OCI-LY3 (cell line): ENCODE results near the gene STX18.

Experiments
- H2AFZ ChIP-seq: fragments of 200-600, 300-600 bp; shearing (Covaris generic); 2 replicates; pipeline ENCODE4 v1.6.0; 2014; ENCODE audit warnings: antibody characterized with exemption, low read depth, low read length
- H3K27ac ChIP-seq: fragments of 200-600, 300-600 bp; sonication (generic); 2 replicates; pipeline ENCODE4 v1.5.1; 2014; ENCODE audit warnings: mild to moderate bottlenecking, low read length, moderate library complexity, mixed read lengths
- H3K27me3 ChIP-seq: fragments of 200-600, 300-600 bp; sonication (generic); 2 replicates; pipeline ENCODE4 v1.6.1; 2014; ENCODE audit warnings: low read depth, low read length, mixed read lengths
- H3K36me3 ChIP-seq: fragments of 200-600, 300-600 bp; sonication (generic); replicated peaks from 2 replicates; pipeline ENCODE3; 2014; ENCODE audit warnings: low read depth, low read length, mixed read lengths
- H3K4me1 ChIP-seq: fragments of 300-600, 200-600 bp; sonication (generic); 2 replicates; pipeline ENCODE4 v1.6.1; 2014; ENCODE audit warnings: low read length, mixed read lengths
- H3K4me2 ChIP-seq: fragments of 200-600, 300-600 bp; sonication (generic); 2 replicates; pipeline ENCODE4 v1.6.1; 2014; ENCODE audit warnings: low read length, mixed read lengths
- H3K4me3 ChIP-seq: fragments of 300-600, 200-600 bp; sonication (generic); 2 replicates; pipeline ENCODE4 v1.5.1; 2014; ENCODE audit warnings: antibody characterized with exemption, mild to moderate bottlenecking, low read length, moderate library complexity
- H3K79me2 ChIP-seq: fragments of 300-600, 200-600 bp; shearing (Covaris generic); 2 replicates; pipeline ENCODE4 v1.6.1; 2014; ENCODE audit warnings: mild to moderate bottlenecking, low read length, mixed read lengths
- H3K9ac ChIP-seq: fragments of 300-600, 200-600 bp; shearing (Covaris generic); 2 replicates; pipeline ENCODE4 v1.6.0; 2014; ENCODE audit warnings: mild to moderate bottlenecking, low read length, moderate library complexity
- H3K9me3 ChIP-seq: fragments of 200-600, 300-600 bp; shearing (Covaris generic); 2 replicates; pipeline ENCODE4 v1.6.1; 2014; ENCODE audit warnings: low read length, mixed read lengths; ENCODE audit not compliant: insufficient read depth
- H4K20me1 ChIP-seq: fragments of 200-600, 300-600 bp; sonication (generic); 2 replicates; pipeline ENCODE4 v1.6.1; 2016; ENCODE audit warnings: low read length, mixed read lengths; ENCODE audit not compliant: insufficient read depth
- EZH2phosphoT487 ChIP-seq: fragments of 200-600 bp; shearing (Covaris generic); IDR thresholded peaks from 2 replicates; pipeline ENCODE4 v1.6.1; 2018; ENCODE audit warnings: antibody characterized with exemption, mixed run types, low read depth
- TF ChIP-seq, protein P1 (sequence below): fragments of 200-600, 300-600 bp; sonication (generic); IDR thresholded peaks from 2 replicates; pipeline ENCODE4 v1.5.1; 2014; ENCODE audit warnings: antibody characterized with exemption, low read length, low read depth

STX18 gene

DNA sequence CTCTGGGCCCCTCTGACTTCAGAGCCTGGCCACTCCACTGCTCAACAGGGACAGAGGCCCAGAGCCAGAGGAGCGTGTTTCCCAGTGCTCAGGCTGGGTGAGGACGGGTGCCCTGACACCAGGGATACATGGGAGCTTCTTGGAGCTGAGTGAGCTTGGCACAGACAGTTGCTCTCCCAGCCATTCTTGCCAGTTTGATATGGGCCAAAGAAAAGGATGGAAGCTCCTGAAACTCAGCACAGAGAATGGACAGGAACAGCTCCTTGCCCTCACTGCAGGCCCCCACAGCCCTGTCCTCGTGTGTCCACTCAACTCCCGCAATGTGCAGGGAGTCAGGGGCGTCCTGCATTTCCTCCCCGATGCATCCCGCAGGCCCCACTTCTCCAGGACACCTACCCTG is 116.2 kb downstream of the STX18 start:
- peaks cover 10% of the 10 kb centered on the region for H3K36me3 ChIP-seq
- peaks cover 4% of the 10 kb centered on the region for H3K4me1 ChIP-seq
- H3K9ac ChIP-seq: no peak overlapping the region
- H4K20me1 ChIP-seq: no peaks in the 10 kb centered on the region
- H2AFZ ChIP-seq: no peak overlapping the region
- no peak overlapping the region for H3K27ac ChIP-seq
- H3K79me2 ChIP-seq: no peaks in the 10 kb centered on the region
- TF ChIP-seq, protein P1, sequence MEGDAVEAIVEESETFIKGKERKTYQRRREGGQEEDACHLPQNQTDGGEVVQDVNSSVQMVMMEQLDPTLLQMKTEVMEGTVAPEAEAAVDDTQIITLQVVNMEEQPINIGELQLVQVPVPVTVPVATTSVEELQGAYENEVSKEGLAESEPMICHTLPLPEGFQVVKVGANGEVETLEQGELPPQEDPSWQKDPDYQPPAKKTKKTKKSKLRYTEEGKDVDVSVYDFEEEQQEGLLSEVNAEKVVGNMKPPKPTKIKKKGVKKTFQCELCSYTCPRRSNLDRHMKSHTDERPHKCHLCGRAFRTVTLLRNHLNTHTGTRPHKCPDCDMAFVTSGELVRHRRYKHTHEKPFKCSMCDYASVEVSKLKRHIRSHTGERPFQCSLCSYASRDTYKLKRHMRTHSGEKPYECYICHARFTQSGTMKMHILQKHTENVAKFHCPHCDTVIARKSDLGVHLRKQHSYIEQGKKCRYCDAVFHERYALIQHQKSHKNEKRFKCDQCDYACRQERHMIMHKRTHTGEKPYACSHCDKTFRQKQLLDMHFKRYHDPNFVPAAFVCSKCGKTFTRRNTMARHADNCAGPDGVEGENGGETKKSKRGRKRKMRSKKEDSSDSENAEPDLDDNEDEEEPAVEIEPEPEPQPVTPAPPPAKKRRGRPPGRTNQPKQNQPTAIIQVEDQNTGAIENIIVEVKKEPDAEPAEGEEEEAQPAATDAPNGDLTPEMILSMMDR: no peak
- TF ChIP-seq EZH2phosphoT487: no peak
- no peaks in the 10 kb centered on the region for H3K27me3 ChIP-seq
- H3K4me3 ChIP-seq: no peak overlapping the region
- H3K4me2 ChIP-seq: no peak overlapping the region
- no peaks in the 10 kb centered on the region for H3K9me3 ChIP-seq

DNA sequence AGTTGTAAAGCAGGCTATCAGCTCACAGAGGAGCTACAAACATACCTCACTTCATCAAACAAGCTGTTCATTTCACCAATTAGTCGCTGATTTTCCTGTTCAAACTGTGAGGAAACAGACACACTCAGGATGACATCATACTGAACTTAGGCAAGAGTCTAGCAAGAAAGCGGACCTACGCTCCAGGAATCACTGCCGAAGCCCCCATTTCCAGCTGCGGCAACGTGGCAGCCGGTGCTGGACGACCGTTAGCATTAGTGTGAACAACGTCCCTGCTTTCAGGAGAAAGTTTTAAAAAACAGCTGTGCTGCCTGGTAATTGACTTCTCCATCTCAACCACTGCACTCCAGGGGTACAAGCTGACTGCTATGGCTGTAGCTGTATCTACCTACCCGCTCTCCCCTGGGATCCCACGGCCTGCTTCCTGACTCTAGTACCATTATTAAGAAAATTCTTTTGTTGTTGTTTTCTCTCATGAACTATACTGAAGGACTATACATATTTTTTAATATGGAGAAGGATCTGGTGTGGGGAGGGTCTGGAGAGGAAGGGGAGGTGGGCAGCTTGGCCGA is 116.6 kb downstream of the STX18 start:
- H3K9ac ChIP-seq: no peak overlapping the region
- H3K4me2 ChIP-seq: no peak overlapping the region
- no peaks in the 10 kb centered on the region for H3K9me3 ChIP-seq
- H3K4me1 ChIP-seq: peaks cover under 1% of the 10 kb centered on the region; the same call in 1 of the 2 replicates
- peaks cover 15% of the 10 kb centered on the region for H3K36me3 ChIP-seq
- H3K27me3 ChIP-seq: no peaks in the 10 kb centered on the region
- H2AFZ ChIP-seq: no peak overlapping the region
- no peak for TF ChIP-seq EZH2phosphoT487
- TF ChIP-seq, protein P1: no peak
- H3K4me3 ChIP-seq: no peak overlapping the region
- no peaks in the 10 kb centered on the region for H4K20me1 ChIP-seq
- H3K79me2 ChIP-seq: no peaks in the 10 kb centered on the region
- H3K27ac ChIP-seq: no peak overlapping the region

DNA sequence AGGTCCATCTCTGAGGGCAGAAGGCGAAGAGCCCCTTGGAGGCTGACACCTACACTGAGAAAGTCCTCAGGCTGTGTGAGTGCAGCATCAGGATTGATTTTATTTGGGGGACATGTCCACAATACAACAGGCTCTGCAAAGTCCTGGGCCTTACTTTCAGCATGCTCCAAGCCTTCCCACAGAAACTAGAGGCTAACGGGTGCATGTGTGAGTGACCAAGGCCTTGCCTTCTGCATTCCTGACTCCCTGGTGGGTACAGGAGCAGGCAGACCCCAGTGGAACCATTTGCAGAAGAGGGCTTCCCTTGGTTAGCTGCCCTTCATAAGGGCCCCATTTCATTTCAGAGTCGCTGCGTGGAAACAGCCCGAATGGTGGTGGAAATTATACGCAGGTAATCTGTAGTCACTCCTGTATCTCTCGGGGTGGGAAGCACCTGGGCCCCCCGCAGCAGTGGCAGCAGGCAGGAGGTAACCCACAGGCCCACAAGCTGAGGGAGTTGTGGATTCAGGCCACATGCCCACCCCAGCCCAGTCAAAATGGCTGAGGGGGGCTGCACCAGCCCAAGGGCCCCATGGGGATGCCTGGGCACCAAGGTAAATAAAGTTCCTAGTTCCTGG is 117.2 kb downstream of the STX18 start:
- TF ChIP-seq, protein P1: no peak
- TF ChIP-seq EZH2phosphoT487: no peak
- Histone ChIP-seq H3K27me3 (no peaks in the 10 kb centered on the region), H3K36me3 (peaks cover 17% of the 10 kb centered on the region), H3K4me2 (no peak overlapping the region), H3K79me2 (no peaks in the 10 kb centered on the region), H3K4me3 (no peak overlapping the region), H3K9ac (no peak overlapping the region), H4K20me1 (no peaks in the 10 kb centered on the region), H3K4me1 (no peaks in the 10 kb centered on the region), H3K9me3 (no peaks in the 10 kb centered on the region), H2AFZ (no peak overlapping the region), H3K27ac (no peak overlapping the region)

DNA sequence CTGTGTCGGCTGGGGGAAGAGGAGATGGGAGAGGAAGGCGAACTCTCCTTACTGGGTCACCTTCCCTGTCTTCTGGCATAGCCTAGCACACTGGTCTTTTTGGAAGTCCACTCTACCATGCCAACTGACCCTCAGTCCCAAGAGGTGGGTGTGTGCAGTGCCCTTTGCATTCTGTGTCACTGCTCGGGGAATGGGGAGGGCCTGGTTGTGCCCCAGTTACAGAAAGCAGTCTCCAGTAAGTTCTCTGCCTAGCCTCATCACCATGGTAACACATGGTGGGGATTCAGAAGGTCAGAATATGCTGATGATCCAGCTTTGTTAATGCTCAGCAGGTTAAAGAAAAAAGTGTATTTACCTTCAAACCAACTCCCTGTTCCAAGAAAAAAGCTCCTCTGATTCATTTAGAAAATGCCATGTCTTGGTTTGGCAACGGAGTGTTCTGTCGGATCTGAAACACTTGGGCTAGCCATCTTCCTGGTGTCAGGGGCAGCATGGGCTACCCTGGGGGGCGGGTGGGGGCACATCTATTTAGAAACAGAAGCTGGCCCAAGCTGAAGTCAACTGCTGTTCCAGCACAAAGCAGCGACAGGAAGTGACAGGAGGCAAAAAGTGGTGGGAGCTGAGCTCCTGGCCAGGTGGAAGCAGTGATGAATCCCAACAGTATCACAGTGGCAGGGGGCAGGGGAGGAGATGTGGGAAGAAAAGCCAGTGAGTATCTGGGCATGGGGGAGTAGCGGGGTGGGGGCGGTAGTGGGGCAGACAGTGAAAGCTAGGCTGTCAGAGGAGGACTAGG is 117.9 kb downstream of the STX18 start:
- no peaks in the 10 kb centered on the region for H3K79me2 ChIP-seq
- no peak overlapping the region for H3K9ac ChIP-seq
- no peak for TF ChIP-seq EZH2phosphoT487
- TF ChIP-seq, protein P1: no peak
- H3K9me3 ChIP-seq: no peaks in the 10 kb centered on the region
- peaks cover 18% of the 10 kb centered on the region for H3K36me3 ChIP-seq
- H3K27ac ChIP-seq: no peak overlapping the region
- no peaks in the 10 kb centered on the region for H3K4me1 ChIP-seq
- H3K4me3 ChIP-seq: no peak overlapping the region
- H3K4me2 ChIP-seq: no peak overlapping the region
- H3K27me3 ChIP-seq: no peaks in the 10 kb centered on the region
- no peak overlapping the region for H2AFZ ChIP-seq
- no peaks in the 10 kb centered on the region for H4K20me1 ChIP-seq
